IPS DF 6.9 (cell line): ENCODE measurements around the gene PTPN11.
"Not testable (repeated sequence)": the region's sequence is repeated elsewhere in the genome, so short reads cannot be mapped to it uniquely, and the experiment has no call there.

ENCODE experiments used
- DNase-seq: peaks from one replicate; pipeline ENCODE4 v3.0.0-alpha.2; 2013; ENCODE audit warnings: low read depth, low spot score
- H3K27ac ChIP-seq: one replicate; pipeline ENCODE4 v1.5.1; 2013; ENCODE audit warnings: low read length, control low read depth
- H3K27me3 ChIP-seq: 2 replicates; pipeline ENCODE4 v1.6.1; 2013; ENCODE audit warnings: mild to moderate bottlenecking, low read length; ENCODE audit not compliant: control insufficient read depth, insufficient read depth
- H3K36me3 ChIP-seq: 2 replicates; pipeline ENCODE4 v1.6.1; 2013; ENCODE audit warnings: low read length; ENCODE audit not compliant: control insufficient read depth, insufficient read depth
- H3K4me1 ChIP-seq: 2 replicates; pipeline ENCODE4 v1.6.1; 2013; ENCODE audit warnings: low read length; ENCODE audit not compliant: control insufficient read depth, insufficient read depth
- H3K4me3 ChIP-seq: 2 replicates; pipeline ENCODE4 v1.5.1; 2013; ENCODE audit warnings: mild to moderate bottlenecking, low read length
- H3K9me3 ChIP-seq: 2 replicates; pipeline ENCODE4 v1.6.1; 2013; ENCODE audit warnings: low read length, inconsistent platforms; ENCODE audit not compliant: control insufficient read depth, insufficient read depth
- WGBS: extraction: QIAGEN DNeasy Blood & Tissue Kit; methylation state at CpG from one replicate; pipeline ENCODE4 v1.1.7; 2013; ENCODE audit warnings: mixed read lengths, missing lambda C conversion rate; ENCODE audit not compliant: insufficient read length, insufficient coverage; 5-methylcytosine and 5-hydroxymethylcytosine counted together

The PTPN11 gene

GRCh38 chr12:112447106-112447505 lies 28.4 kb downstream of the PTPN11 start:
- H3K36me3 ChIP-seq = no peaks in the 10 kb centered on the region; the same call in 1 of the 2 replicates
- H3K27me3 ChIP-seq = no peaks in the 10 kb centered on the region
- no peak overlapping the region for H3K4me3 ChIP-seq
- H3K4me1 ChIP-seq = no peaks in the 10 kb centered on the region
- no peak for DNase-seq
- no CpG with 5 or more reads among the region's 3 CpGs for WGBS
- H3K9me3 ChIP-seq = no peaks in the 10 kb centered on the region
- H3K27ac ChIP-seq = no peak overlapping the region

DNA sequence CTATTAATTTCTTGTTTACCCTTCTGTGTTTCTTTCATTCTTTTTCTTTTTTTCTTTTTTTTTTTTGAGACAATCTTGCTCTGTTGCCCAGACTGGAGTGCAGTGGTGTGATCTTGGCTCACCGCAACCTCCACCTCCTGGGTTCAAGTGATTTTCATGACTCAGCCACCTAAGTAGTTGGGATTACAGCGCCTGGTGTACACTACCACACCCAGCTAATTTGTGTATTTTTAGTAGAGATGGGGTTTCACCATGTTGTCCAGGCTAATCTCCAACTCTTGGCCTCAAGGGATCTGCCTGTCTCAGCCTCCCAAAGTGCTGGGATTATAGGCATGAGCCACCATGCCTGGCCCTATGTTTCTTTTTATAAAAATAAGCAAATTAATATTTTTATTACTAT lies 29.4 kb downstream of the PTPN11 start:
- H3K4me3 ChIP-seq, H3K27ac ChIP-seq, H3K4me1 ChIP-seq, H3K36me3 ChIP-seq, DNase-seq, H3K9me3 ChIP-seq, H3K27me3 ChIP-seq: not testable (repeated sequence)
- no CpG with 5 or more reads among the region's 2 CpGs for WGBS

DNA sequence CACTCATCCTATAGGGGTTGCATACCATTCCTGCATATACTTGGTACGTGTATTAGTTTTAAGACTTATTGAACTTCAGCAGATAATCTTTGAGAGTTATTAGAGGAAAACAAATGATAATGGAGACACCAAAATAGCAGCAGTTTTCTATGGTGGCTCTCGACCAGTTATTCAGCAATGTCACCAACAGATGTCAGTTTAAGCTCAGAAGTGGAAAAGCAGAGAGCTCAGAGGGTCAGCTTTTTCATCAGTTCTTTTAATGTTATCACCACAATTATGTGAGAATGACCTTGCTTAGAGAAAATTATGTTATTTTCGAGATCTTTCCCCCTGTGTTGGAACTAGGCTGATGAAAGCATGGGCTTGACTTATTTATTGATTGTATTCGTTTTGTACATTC lies 32.0 kb downstream of the PTPN11 start:
- H3K4me3 ChIP-seq = no peak overlapping the region
- H3K27me3 ChIP-seq = no peaks in the 10 kb centered on the region
- no CpG with 5 or more reads among the region's 4 CpGs for WGBS
- H3K36me3 ChIP-seq = no peaks in the 10 kb centered on the region; the same call in 1 of the 2 replicates
- no peaks in the 10 kb centered on the region for H3K4me1 ChIP-seq
- H3K9me3 ChIP-seq = no peaks in the 10 kb centered on the region
- no peak for DNase-seq
- no peak overlapping the region for H3K27ac ChIP-seq

DNA sequence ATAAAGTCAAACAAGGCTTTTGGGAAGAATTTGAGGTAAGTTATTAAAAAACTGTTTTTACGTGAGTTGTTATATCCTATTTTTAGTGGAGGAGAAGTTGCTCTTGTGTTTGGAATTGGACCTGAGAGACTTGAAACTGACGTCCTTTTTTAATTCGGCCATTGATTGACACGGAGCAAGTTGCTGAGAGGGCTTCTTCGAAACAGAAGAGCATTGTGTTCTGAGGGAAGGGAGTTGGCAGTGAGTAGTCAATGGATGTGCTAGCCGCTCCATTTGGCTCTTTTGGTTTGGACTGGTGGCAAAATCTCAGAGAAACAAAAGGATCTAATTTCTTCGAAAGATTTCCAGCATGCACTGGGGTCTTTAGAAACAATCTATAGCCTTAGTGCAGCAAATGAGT lies 37.3 kb downstream of the PTPN11 start:
- no peak for DNase-seq
- Histone ChIP-seq H3K36me3 (peaks cover 5% of the 10 kb centered on the region; the same call in 1 of the 2 replicates), H3K27ac (no peak overlapping the region), H3K4me1 (no peaks in the 10 kb centered on the region), H3K9me3 (no peaks in the 10 kb centered on the region), H3K27me3 (no peaks in the 10 kb centered on the region), H3K4me3 (no peak overlapping the region)
- WGBS = 100% methylated on average over 1 of the region's 7 CpGs

DNA sequence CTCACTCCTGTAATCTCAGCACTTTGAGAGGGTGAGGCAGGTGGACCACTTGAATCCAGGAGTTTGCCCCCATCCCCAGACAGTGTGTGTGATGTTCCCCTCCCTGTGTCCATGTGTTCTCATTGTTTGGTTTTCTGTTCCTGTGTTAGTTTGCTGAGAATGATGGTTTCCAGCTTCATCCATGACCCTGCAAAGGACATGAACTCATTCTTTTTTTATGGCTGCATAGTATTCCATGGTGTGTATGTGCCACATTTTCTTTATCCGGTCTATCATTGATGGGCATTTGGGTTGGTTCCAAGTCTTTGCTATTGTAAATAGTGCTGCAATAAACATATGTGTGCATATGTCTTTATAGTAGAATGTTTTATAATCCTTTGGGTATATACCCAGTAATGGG lies 38.4 kb downstream of the PTPN11 start:
- H3K4me1 ChIP-seq, DNase-seq, H3K36me3 ChIP-seq, H3K4me3 ChIP-seq, H3K9me3 ChIP-seq, H3K27ac ChIP-seq, H3K27me3 ChIP-seq: not testable (repeated sequence)
- no CpG with 5 or more reads among the region's 1 CpG for WGBS

DNA sequence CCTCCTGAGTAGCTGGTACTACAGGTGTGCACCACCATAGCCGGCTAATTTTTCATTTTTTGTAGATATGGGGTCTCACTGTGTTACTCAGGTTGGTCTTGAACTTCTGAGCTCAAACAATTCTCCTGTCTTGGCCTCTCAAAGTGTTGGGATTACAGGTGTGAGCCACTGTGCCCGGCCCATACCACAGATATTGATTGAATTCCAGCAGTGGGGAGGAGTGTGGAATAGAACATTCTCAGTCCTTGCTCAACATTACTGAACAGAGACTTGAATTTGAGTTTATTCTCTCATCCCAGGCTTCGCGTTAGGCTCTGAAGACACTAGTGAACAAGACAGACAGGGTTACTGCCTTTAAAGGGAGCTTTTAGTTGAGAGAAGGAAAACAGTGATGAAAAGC lies 39.6 kb downstream of the PTPN11 start:
- H3K4me3 ChIP-seq = no peak overlapping the region
- H3K27me3 ChIP-seq = no peaks in the 10 kb centered on the region
- WGBS = no CpG with 5 or more reads among the region's 4 CpGs
- H3K9me3 ChIP-seq = no peaks in the 10 kb centered on the region
- no peaks in the 10 kb centered on the region for H3K4me1 ChIP-seq
- DNase-seq = no peak
- peaks cover 5% of the 10 kb centered on the region; the same call in 1 of the 2 replicates for H3K36me3 ChIP-seq
- H3K27ac ChIP-seq = no peak overlapping the region

DNA sequence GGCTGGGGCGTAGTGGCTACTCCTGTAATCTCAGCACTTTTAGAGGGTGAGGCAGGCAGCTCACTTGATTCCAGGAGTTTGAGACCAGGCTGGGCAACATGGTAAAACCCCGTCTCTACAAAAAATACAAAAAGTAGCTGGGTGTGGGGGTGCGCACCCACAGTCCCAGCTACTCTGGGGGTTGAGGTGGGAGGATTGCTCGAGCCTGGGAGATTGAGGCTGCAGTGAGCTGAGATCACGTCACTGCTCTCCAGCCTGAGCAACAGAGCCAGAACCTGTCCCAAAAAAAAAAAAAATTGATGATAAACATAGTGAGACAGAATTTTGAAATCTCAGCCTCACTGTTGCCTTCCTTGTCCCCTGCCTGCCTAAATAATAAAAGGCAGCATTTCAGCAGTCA lies 40.0 kb downstream of the PTPN11 start:
- H3K27ac ChIP-seq = no peak overlapping the region
- WGBS = no CpG with 5 or more reads among the region's 5 CpGs
- DNase-seq = no peak
- no peaks in the 10 kb centered on the region for H3K9me3 ChIP-seq
- peaks cover 5% of the 10 kb centered on the region; the same call in 1 of the 2 replicates for H3K36me3 ChIP-seq
- no peaks in the 10 kb centered on the region for H3K4me1 ChIP-seq
- H3K27me3 ChIP-seq = no peaks in the 10 kb centered on the region
- H3K4me3 ChIP-seq = no peak overlapping the region

DNA sequence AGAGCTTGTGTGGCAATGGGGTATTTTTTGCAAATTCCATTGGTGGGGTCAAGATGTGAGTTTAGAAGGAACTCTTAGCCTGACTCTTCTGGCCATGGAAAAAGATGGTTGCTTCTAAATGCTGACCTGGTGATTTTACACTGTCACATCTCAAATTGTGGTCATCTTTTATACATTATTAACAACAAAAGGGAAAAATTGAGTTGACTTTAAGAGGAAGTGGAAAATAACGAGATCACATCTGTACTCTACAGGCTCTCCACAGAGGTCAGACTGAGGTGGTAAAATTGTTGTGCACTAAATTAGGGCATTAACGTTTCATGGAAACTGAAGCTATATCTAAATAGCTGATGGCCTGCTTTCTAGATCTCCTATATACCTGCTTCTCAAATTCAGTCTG lies 44.7 kb downstream of the PTPN11 start:
- no peak for DNase-seq
- H3K9me3 ChIP-seq = no peaks in the 10 kb centered on the region
- H3K4me1 ChIP-seq = no peaks in the 10 kb centered on the region
- no peaks in the 10 kb centered on the region for H3K36me3 ChIP-seq
- no CpG with 5 or more reads among the region's 2 CpGs for WGBS
- H3K27ac ChIP-seq = no peak overlapping the region
- no peak overlapping the region for H3K4me3 ChIP-seq
- H3K27me3 ChIP-seq = no peaks in the 10 kb centered on the region

GRCh38 chr12:112464605-112465004 lies 45.9 kb downstream of the PTPN11 start:
- no peaks in the 10 kb centered on the region for H3K27me3 ChIP-seq
- no peaks in the 10 kb centered on the region for H3K4me1 ChIP-seq
- H3K9me3 ChIP-seq = no peaks in the 10 kb centered on the region
- no peak overlapping the region for H3K27ac ChIP-seq
- DNase-seq = no peak
- H3K4me3 ChIP-seq = no peak overlapping the region
- no peaks in the 10 kb centered on the region for H3K36me3 ChIP-seq

- Histone ChIP-seq H3K9me3 (no peaks in the 10 kb centered on the region), H3K36me3 (no peaks in the 10 kb centered on the region), H3K27me3 (no peaks in the 10 kb centered on the region), H3K4me3 (no peak overlapping the region), H3K27ac (no peak overlapping the region), H3K4me1 (no peaks in the 10 kb centered on the region)
- no peak for DNase-seq
Measured at GRCh38 chr12:112466011-112466422, 47.3 kb downstream of the PTPN11 start.

- WGBS = no CpG with 5 or more reads among the region's 3 CpGs
- no peak for DNase-seq
- H3K36me3 ChIP-seq = no peaks in the 10 kb centered on the region
- H3K27me3 ChIP-seq = no peaks in the 10 kb centered on the region
- H3K9me3 ChIP-seq = no peaks in the 10 kb centered on the region
- no peak overlapping the region for H3K4me3 ChIP-seq
- no peak overlapping the region for H3K27ac ChIP-seq
- no peaks in the 10 kb centered on the region for H3K4me1 ChIP-seq
Measured at GRCh38 chr12:112466835-112467234, 48.1 kb downstream of the PTPN11 start.
